Naive thymus-derived CD4-positive, alpha-beta T cell (primary cell): Measurements from ENCODE around the gene CKB. TPM values are rescaled to one million over a fixed set of nuclear protein-coding genes. Genes with fewer than 3 reads are reported as not detected.

Experiments used
- ATAC-seq: fragments of 150-1000 bp; cut with Tn5 transposase; 2 replicates; pipeline ENCODE4 v1.10.0; 2021; ENCODE audit warnings: mild to moderate bottlenecking, moderate library complexity
- CTCF ChIA-PET: fragments of 350-600 bp; sonication (Branson Sonifier 250); formaldehyde crosslinking; loops from one replicate; lab custom pipeline; 2021; ENCODE audit warnings: antibody characterized with exemption; lab: Charles Lee
- POLR2A ChIA-PET: fragments of 350-600 bp; sonication (Branson Sonifier 250); formaldehyde crosslinking; loops from one replicate; lab custom pipeline; 2021; ENCODE audit warnings: antibody characterized with exemption, inconsistent platforms; lab: Charles Lee
- DNase-seq, 9 donors: peaks; one replicate each; pipeline versions ENCODE4 v3.0.0 to v3.0.0-alpha.2; 2020 to 2022; ENCODE audit warnings: mixed read lengths in 1 of 9
- H3K27ac ChIP-seq: one replicate; pipeline ENCODE4 v1.7.0; 2013; ENCODE audit warnings: mild to moderate bottlenecking, low read depth, low read length, moderate library complexity
- H3K27me3 ChIP-seq, 2 donors: one replicate each; pipeline ENCODE4 v1.7.0; 2013; ENCODE audit warnings: low read length in 2 of 2, mild to moderate bottlenecking in 2 of 2, moderate library complexity in 2 of 2; ENCODE audit not compliant: control insufficient read depth in 2 of 2, insufficient read depth in 2 of 2
- H3K36me3 ChIP-seq, 3 experiments: 1 replicate in 2 of 3; 2 replicates in 1 of 3; pipeline ENCODE4 v1.7.0; 2013; ENCODE audit warnings: low read length in 3 of 3, mild to moderate bottlenecking in 3 of 3, moderate library complexity in 1 of 3; ENCODE audit not compliant: insufficient read depth in 3 of 3, control insufficient read depth in 2 of 3
- H3K4me1 ChIP-seq, 2 donors: one replicate each; pipeline ENCODE4 v1.7.0; 2013; ENCODE audit warnings: low read length in 2 of 2, mild to moderate bottlenecking in 2 of 2, moderate library complexity in 1 of 2; ENCODE audit not compliant: control insufficient read depth in 2 of 2, insufficient read depth in 2 of 2
- H3K4me3 ChIP-seq: 2 replicates; pipeline ENCODE4 v1.7.0; 2013; ENCODE audit warnings: mild to moderate bottlenecking, low read length
- H3K9me3 ChIP-seq, 3 experiments: 1 replicate in 2 of 3; 2 replicates in 1 of 3; pipeline ENCODE4 v1.7.0; 2013; ENCODE audit warnings: low read length in 3 of 3; ENCODE audit not compliant: control insufficient read depth in 2 of 3
- H3K27ac Mint-ChIP-seq, 9 donors: one replicate each; pipeline ENCODE4 v1.8.0; 2020 to 2022; ENCODE audit warnings: mixed read lengths in 9 of 9, mild to moderate bottlenecking in 8 of 9, moderate library complexity in 5 of 9, inconsistent platforms in 2 of 9
- H3K27me3 Mint-ChIP-seq, 5 donors: one replicate each; pipeline ENCODE4 v1.8.0; 2021 to 2022; ENCODE audit warnings: mixed read lengths in 5 of 5, mild to moderate bottlenecking in 1 of 5
- H3K36me3 Mint-ChIP-seq, 5 donors: one replicate each; pipeline ENCODE4 v1.8.0; 2020 to 2022; ENCODE audit warnings: mixed read lengths in 5 of 5, mild to moderate bottlenecking in 3 of 5, inconsistent platforms in 1 of 5
- H3K4me1 Mint-ChIP-seq, 7 donors: one replicate each; pipeline ENCODE4 v1.8.0; 2020 to 2022; ENCODE audit warnings: mixed read lengths in 7 of 7, mild to moderate bottlenecking in 3 of 7, inconsistent platforms in 1 of 7
- H3K4me3 Mint-ChIP-seq, 10 donors: one replicate each; pipeline ENCODE4 v1.8.0; 2020 to 2022; ENCODE audit warnings: mild to moderate bottlenecking in 10 of 10, mixed read lengths in 10 of 10, moderate library complexity in 6 of 10, inconsistent platforms in 2 of 10
- H3K9me3 Mint-ChIP-seq, 11 donors: one replicate each; pipeline ENCODE4 v1.8.0; 2020 to 2022; ENCODE audit warnings: mixed read lengths in 11 of 11, mild to moderate bottlenecking in 4 of 11, inconsistent platforms in 1 of 11, moderate library complexity in 1 of 11
- intact Hi-C, 2 donors: fragments of 100-400 bp; cut with micrococcal nuclease; formaldehyde crosslinking; loops; one replicate each; pipeline ENCODE4 v1.15.1; 2023
- polyA plus RNA-seq, 2 donors: library from polyadenylated mRNA; unstranded; fragments of 300-500 nt; fragmentation: Illumina TruSeq; gene quantifications; one replicate each; pipeline ENCODE4 v1.2.3, GENCODE V29; 2021
- total RNA-seq, 6 experiments: library from RNA in 5 of 6; stranded (reverse) in 5 of 6; gene quantifications; 1 replicate in 5 of 6; 2 replicates in 1 of 6; pipeline ENCODE4 v1.2.3 and lab custom pipeline; 2021 to 2026

CKB gene
- total and polyA plus RNA-seq, 7 experiments from 2014 or later = 0.40 to 19.8 (median 2.2) TPM; not detected in 1

DNA sequence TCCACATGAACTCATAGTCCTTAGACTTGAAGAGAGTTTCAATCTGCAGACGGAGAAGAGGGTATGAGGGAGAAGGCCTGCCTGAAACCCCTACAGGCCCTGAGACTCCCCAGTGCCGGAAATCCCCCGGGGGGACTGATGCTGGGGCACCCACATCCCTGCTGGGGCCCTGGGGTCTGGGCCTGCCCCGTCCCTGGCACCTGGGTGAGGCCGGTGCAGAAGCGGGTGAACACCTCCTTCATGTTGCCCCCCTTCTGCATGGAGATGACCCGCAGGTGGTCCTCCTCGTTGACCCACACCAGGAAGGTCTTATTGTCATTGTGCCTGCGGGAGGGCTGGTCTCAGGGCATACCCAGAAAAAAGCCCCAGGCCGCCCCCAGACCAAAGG lies 2.4 kb downstream of the CKB start:
- Histone ChIP-seq H3K9me3 (no peaks in the 10 kb centered on the region), H3K27me3 (no peaks in the 10 kb centered on the region), H3K36me3 (no peaks in the 10 kb centered on the region), H3K4me3 (no peak overlapping the region), H3K4me1 (peaks cover 7 to 15% of the 10 kb centered on the region in 2 donors), H3K27ac (no peak overlapping the region)
- peak overlapping the region in 1 of 9 donors; percentile 49 for H3K27ac Mint-ChIP-seq
- CTCF ChIA-PET = interaction anchor here (0.7 to 1.3 kb wide), 3 partner anchors 13 to 324 kb away, joined by 3 to 6 read pairs (median 4); no protein-coding TSS in a partner anchor
- ATAC-seq (no peak), DNase-seq (no peak)
- intact Hi-C loops = loop anchor here (2.0 to 5.0 kb wide), 2 partner anchors 195 to 197 kb away; partner anchors contain the start of genes XRCC3 (in 2 of the 2) and ZFYVE21 (in 2 of the 2)
- H3K4me1 Mint-ChIP-seq = peaks cover 0 to 17% (median 10%) of the 10 kb centered on the region in 7 donors
- H3K27me3 Mint-ChIP-seq = peaks cover 0 to 28% (median 6%) of the 10 kb centered on the region in 5 donors
- no peaks in the 10 kb centered on the region for H3K36me3 Mint-ChIP-seq
- H3K4me3 Mint-ChIP-seq = peak overlapping the region; percentile 37 to 77 (median 64)
- no peaks in the 10 kb centered on the region for H3K9me3 Mint-ChIP-seq
- POLR2A ChIA-PET = no interaction called here

DNA sequence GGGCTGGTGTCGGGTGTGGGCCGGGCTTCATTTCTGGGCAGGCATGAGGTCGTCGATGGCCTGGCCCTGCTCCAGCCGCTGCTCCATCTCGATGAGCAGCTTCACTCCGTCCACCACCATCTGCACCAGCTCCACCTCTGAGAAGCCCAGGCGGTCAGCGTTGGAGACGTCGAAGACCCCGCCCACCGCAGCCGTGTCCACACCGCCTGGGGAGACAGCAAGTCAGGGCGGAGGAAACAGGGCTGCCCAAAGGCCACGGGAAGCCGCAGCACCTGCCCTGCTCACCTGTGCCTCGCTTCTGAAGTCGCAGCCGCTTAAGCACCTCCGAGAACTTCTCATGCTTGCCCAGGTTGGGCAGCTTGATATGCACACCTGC lies 2.8 kb downstream of the CKB start:
- Histone ChIP-seq H3K36me3 (no peaks in the 10 kb centered on the region), H3K27ac (no peak overlapping the region), H3K4me1 (peaks cover 7 to 15% of the 10 kb centered on the region in 2 donors), H3K9me3 (no peaks in the 10 kb centered on the region), H3K4me3 (no peak overlapping the region), H3K27me3 (no peaks in the 10 kb centered on the region)
- peaks cover 0 to 24% (median 6%) of the 10 kb centered on the region in 5 donors for H3K27me3 Mint-ChIP-seq
- peak overlapping the region in 3 of 9 donors; percentile 43 to 57 (median 49) for H3K27ac Mint-ChIP-seq
- DNase-seq = no peak
- ATAC-seq = no peak
- H3K36me3 Mint-ChIP-seq = no peaks in the 10 kb centered on the region
- CTCF ChIA-PET = interaction anchor here (1.4 kb wide), 1 partner anchor 26 kb away, joined by 4 read pairs; no protein-coding TSS in a partner anchor
- H3K4me1 Mint-ChIP-seq = peaks cover 0 to 17% (median 10%) of the 10 kb centered on the region in 7 donors
- intact Hi-C loops = loop anchor here (2.0 to 5.0 kb wide), 3 partner anchors 19 to 197 kb away; partner anchors contain the start of genes XRCC3 (in 2 of the 2) and ZFYVE21 (in 2 of the 2)
- peak overlapping the region; percentile 34 to 81 (median 58) for H3K4me3 Mint-ChIP-seq
- POLR2A ChIA-PET = interaction anchor here (1.8 kb wide), 1 partner anchor 8 kb away, joined by 8 read pairs; no protein-coding TSS in a partner anchor
- H3K9me3 Mint-ChIP-seq = no peaks in the 10 kb centered on the region

DNA sequence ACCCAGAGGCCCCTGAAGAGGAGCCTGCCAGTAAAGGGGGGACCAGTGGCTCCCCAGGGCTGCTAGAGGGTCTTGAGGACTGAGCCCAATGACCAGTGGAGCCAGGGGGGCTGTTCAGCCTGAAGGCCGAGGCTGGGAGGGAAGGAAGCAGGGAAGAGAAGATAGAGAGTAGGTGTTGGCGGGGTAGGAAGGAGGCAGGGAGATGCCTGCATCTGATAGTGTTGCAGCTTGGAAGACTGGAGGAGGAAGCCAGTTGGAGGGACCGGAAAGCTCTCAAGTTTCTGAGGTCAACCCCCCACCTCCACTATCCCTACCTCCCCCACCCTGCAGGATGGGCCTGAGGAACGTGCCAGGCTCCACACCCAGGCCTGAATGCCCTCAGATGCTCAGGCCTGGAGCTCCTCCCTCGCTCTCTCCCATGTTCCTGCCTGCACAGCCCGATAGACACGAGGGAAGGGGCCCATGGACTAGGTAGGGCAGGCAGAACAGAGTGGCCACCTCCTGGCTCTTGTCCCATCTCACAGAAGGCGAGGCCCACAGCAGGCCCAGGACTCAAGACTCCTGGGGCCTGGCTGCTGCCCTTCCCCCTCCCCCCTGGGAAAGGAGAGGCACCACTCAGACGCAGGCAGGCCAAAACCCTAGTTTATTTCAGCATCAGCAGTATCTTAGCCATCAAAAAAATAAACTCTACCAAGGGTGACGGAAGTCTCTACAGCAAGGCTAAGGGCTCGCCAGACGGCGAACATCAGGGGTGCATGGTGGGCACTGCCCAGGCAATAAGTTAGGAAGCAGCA lies 3.4 kb downstream of the CKB start:
- ATAC-seq (no peak), DNase-seq (no peak)
- Histone ChIP-seq H3K27me3 (no peaks in the 10 kb centered on the region), H3K27ac (no peak overlapping the region), H3K36me3 (no peaks in the 10 kb centered on the region), H3K4me3 (no peak overlapping the region), H3K9me3 (no peaks in the 10 kb centered on the region), H3K4me1 (peaks cover 7 to 15% of the 10 kb centered on the region in 2 donors)
- Mint-ChIP-seq H3K4me3 (peak overlapping the region; percentile 26 to 81 (median 62)), H3K9me3 (no peaks in the 10 kb centered on the region), H3K27me3 (peaks cover 0 to 18% (median 6%) of the 10 kb centered on the region in 5 donors), H3K27ac (peak overlapping the region in 5 of 9 donors; percentile 34 to 83 (median 57)), H3K4me1 (peaks cover 0 to 17% (median 10%) of the 10 kb centered on the region in 7 donors), H3K36me3 (no peaks in the 10 kb centered on the region)
- intact Hi-C loops = loop anchor here in 1 of 2 donors (2.0 kb wide), 1 partner anchor 18 kb away; no protein-coding TSS in a partner anchor
- CTCF ChIA-PET = interaction anchor here (0.7 to 1.5 kb wide), 7 partner anchors 11 to 33 kb away, joined by 3 to 5 read pairs (median 3); no protein-coding TSS in a partner anchor
- POLR2A ChIA-PET = interaction anchor here (0.7 to 1.8 kb wide), 4 partner anchors 8 to 39 kb away, joined by 3 to 8 read pairs (median 3); no protein-coding TSS in a partner anchor

DNA sequence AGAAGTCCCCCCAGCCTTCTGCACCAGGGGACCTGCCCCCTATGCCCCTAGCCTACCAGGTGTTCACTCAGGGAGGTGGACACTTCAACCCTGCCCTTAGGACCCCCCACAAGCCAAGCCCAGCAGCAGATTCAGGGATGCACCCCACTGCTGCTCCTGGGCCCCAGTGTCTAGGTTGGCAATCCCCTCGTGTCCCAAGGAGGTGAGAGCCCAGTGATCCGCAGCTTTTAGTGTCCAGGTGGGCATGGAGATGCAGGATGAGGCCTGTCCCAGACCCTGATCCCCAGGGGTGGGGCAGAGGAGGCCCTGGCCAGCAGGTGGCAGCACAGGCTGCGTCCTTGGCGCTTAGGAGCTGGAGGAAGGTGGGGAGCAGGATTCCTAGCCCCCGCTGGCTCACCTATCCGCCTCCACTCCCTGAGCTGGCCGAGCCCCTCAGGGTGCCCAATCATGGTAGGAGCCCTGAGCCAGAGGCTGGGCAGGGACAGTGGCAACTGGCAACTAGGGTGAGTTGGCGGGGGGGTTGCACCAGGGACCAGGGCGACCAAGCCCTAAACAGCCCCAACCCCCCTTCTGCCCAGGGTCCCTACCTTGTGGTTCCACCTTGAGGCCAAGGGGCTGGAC lies 4.1 kb downstream of the CKB start:
- H3K36me3 ChIP-seq = no peaks in the 10 kb centered on the region
- no peaks in the 10 kb centered on the region for H3K9me3 ChIP-seq
- intact Hi-C loops = loop anchor here (1.0 to 2.0 kb wide), 2 partner anchors 18 to 28 kb away; no protein-coding TSS in a partner anchor
- peak overlapping the region in 2 of 9 donors; percentile 34 to 57 for H3K27ac Mint-ChIP-seq
- no peak overlapping the region for H3K4me3 ChIP-seq
- H3K27me3 ChIP-seq = no peaks in the 10 kb centered on the region
- no peak overlapping the region for H3K27ac ChIP-seq
- ChIA-PET POLR2A (interaction anchor here (0.7 to 1.8 kb wide), 4 partner anchors 9 to 39 kb away, joined by 3 to 8 read pairs (median 3); no protein-coding TSS in a partner anchor), CTCF (interaction anchor here (0.7 to 1.5 kb wide), 7 partner anchors 12 to 33 kb away, joined by 3 to 5 read pairs (median 3); no protein-coding TSS in a partner anchor)
- DNase-seq (peak; percentile 24 to 69 (median 51)), ATAC-seq (peak; percentile 44)
- peak overlapping the region in 4 of 10 donors; percentile 44 to 80 (median 71) for H3K4me3 Mint-ChIP-seq
- H3K36me3 Mint-ChIP-seq = no peaks in the 10 kb centered on the region
- H3K4me1 ChIP-seq = peaks cover 7 to 15% of the 10 kb centered on the region in 2 donors
- peaks cover 0 to 11% (median 2%) of the 10 kb centered on the region in 5 donors for H3K27me3 Mint-ChIP-seq
- peaks cover 0 to 17% (median 10%) of the 10 kb centered on the region in 7 donors for H3K4me1 Mint-ChIP-seq
- no peaks in the 10 kb centered on the region for H3K9me3 Mint-ChIP-seq

DNA sequence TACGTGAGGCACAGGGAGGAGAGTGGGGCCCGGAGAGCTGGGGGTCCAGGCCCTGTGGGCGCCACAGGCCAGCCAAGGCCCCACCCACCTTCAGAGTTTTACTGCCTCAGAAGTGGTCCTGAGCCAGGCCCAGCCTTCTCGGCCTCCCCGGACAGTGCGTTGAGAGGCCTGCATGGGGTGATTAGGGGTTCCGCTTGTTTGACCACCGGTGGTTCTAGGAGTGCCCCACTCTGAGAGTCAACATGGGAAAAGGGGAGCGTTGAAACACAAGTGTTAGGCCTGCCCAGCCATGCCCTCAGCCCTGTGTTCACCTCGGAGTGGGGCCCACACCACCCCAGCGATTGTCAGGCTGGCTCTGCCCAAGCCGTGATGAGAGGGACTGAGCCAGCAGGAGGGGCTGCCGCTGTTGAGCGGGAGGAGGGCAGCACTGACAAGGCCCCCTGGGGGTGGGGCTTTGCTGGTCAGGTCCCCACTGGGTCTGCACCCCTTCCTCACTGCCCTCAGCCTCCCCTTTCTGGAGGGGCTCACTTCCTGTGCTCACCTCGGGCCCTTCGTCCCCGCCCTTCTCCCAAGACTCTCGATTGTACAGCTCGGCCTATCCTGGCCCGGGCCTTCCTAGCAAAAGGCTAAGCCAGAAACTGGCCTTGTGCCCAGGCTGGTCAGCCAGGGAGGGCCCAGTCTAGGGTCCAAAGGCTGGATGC lies 4.8 kb downstream of the CKB start:
- no peaks in the 10 kb centered on the region for H3K9me3 ChIP-seq
- DNase-seq (no peak), ATAC-seq (no peak)
- Mint-ChIP-seq H3K9me3 (no peaks in the 10 kb centered on the region), H3K4me1 (peaks cover 0 to 17% (median 9%) of the 10 kb centered on the region in 7 donors), H3K36me3 (no peaks in the 10 kb centered on the region), H3K4me3 (no peak overlapping the region), H3K27ac (no peak overlapping the region), H3K27me3 (peaks cover 0 to 7% (median 0%) of the 10 kb centered on the region in 5 donors)
- peaks cover 7 to 15% of the 10 kb centered on the region in 2 donors for H3K4me1 ChIP-seq
- H3K27ac ChIP-seq = no peak overlapping the region
- CTCF ChIA-PET = interaction anchor here (1.2 to 1.5 kb wide), 2 partner anchors 18 to 25 kb away, joined by 3 to 4 read pairs; no protein-coding TSS in a partner anchor
- POLR2A ChIA-PET = interaction anchor here (1.2 to 1.8 kb wide), 3 partner anchors 10 to 13 kb away, joined by 3 to 8 read pairs (median 3); no protein-coding TSS in a partner anchor
- intact Hi-C loops = loop anchor here (1.0 to 2.0 kb wide), 2 partner anchors 17 to 28 kb away; no protein-coding TSS in a partner anchor
- no peaks in the 10 kb centered on the region for H3K27me3 ChIP-seq
- no peaks in the 10 kb centered on the region for H3K36me3 ChIP-seq
- H3K4me3 ChIP-seq = no peak overlapping the region
